HG03521 (cell line): Measurements from ENCODE around the gene RNF175.
"Not testable (repeated sequence)": the region's sequence is repeated elsewhere in the genome, so short reads cannot be mapped to it uniquely, and the experiment has no call there.

Experiments
- ATAC-seq: cut with Tn5 transposase; IDR thresholded peaks from one replicate; pipeline ENCODE4 v1.9.1; 2021; ENCODE audit warnings: mild to moderate bottlenecking, moderate library complexity; ENCODE audit not compliant: unreplicated experiment

The RNF175 gene

DNA sequence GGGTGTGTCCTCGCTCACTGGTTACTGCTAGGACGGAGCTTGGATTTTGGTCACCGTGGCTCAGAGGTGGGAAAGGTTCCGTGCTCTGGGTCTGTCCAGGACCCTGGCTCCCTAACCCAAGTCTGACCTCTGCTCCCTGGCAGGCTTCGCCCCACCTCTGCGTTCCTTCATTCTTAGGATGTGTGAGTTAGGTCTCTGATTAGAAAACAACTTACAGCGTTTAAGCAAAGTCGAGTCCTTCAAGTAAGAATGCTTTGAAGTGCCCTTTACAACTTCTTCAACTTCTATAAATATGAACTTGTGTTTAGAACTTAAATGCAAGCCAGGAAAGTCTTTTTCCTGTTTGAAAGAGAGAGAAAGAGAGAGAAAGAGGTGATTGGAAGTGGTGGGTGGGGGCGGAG is 74.9 kb downstream of the RNF175 start:
- peak; percentile 14 for ATAC-seq

DNA sequence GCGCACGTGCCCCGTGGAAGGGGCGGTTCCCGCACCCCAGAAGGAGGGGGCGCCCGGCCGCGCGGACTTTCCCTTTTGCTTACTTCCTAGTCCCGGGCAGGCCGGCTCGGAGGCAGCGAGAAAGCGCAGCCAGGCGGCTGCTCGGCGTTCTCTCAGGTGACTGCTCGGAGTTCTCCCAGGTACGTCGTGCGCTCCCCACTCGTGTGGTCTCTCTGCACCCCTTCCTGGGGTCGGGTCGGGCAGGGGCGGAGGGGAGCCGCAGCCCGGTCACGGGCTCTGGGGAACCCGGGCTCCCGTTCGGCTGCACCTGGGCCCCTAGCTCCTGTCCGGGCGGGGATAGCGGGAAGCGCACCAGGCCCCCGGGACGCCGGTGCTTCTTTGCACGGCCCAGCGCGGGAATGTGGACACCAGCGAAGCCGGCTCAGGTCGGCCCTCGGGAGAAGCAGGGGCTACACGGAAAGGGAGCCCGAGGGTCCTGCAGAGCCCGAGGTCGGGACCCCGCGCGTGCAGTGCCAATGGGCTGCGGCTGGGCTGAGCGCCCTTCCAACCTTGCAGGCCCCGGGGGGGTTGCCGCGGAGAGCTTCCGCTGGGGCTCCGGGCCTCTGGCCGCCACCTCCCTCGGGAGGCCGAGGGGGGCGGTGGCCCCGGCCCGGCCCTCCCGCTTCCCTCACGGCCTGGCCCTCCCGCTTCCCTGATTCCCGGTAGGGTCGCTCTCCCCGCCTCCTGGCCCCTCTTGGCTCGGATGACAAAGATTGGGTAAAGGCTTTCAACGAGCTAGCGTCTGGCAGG is 75.4 kb downstream of the RNF175 start, which contains the start of gene TLR2:
TSS of gene TLR2 (plus strand) at position 99 of the 789 bp plus-strand sequence. CDS start 18,628 bp downstream, outside the sequence.
- peak; percentile 78 for ATAC-seq

DNA sequence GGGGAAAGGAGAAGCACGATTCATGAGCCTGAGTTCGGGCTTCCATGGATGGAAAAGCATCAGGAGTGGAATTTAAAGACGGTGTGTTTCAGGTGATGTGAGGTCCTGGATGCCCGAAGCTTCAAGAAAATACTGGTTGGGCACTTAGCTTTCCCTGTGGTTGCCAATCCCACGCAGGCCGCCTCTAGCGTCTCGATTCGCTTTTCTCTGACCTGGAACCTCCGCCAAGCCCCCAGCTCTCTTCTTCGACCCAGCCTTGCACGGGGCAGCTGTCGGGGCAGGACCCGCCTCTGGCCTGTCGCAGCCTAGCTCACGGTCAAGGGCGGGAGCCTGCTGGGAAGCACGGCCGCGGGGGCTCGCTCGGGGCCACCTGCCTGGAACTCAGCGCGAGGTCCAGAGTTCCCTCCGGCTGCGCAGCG is 76.1 kb downstream of the RNF175 start:
- no peak for ATAC-seq

DNA sequence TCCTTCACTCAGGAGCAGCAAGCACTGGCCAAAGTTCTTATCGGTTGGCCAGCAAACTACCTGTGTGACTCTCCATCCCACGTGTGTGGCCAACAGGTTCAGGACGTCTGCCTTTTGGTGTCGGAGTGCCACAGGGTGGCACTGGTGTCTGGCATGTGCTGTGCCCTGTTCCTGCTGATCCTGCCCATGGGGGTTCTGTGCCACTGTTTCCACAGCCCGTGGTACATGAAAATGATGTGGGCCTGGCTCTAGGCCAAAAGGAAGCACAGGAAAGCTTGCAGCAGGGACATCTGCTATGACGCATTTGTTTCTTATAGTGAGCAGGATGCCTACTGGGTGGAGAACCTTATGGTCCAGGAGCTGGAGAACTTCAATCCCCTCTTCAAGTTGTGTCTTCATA is 80.3 kb downstream of the RNF175 start:
- ATAC-seq: no peak

DNA sequence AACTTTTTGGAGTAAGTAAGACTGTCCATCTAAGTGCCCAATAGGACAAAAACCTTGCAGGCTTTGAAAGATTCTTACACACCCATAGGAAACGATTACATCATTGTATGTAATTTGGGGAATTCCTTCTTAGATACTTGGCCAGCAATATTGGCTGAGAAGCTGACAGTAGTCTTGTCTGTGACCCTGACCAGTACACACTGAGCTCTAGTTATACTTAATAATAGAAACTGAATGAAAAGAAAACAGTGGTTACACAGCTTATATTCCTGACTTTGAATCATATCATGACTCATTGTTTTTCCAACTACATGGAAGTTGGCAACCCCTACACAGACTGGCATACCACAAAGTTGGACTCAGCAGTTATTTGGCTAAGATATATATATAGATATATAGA is 82.8 kb downstream of the RNF175 start:
- ATAC-seq: no peak

- ATAC-seq: no peak
Observed at GRCh38 chr4:153676486-153676885, 83.3 kb downstream of the RNF175 start.

GRCh38 chr4:153669838-153670237 is 90.0 kb downstream of the RNF175 start:
- no peak for ATAC-seq

GRCh38 chr4:153668647-153669046 is 91.2 kb downstream of the RNF175 start:
- ATAC-seq: no peak

GRCh38 chr4:153666505-153666904 is 93.3 kb downstream of the RNF175 start:
- not testable (repeated sequence) for ATAC-seq

DNA sequence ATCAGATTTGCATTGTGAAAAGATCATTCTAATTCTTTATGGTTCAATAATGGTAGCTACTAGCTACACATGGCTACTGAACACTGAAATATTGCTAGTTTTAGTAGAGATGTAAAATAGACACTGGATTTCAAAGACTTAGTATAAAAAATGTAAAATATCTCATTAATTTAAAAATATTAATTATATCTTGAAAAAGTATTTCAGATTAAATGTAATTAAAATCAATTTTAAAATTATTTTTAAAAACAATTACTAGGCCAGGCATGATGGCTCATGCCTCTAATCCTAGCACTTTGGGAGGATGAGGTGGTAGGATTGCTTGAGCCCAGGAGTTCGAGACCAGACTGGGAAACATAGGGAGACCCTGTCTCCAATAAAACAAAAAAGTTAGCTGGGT is 96.2 kb downstream of the RNF175 start:
- no peak for ATAC-seq

GRCh38 chr4:153661908-153662307 is 97.9 kb downstream of the RNF175 start:
- no peak for ATAC-seq

- ATAC-seq: no peak
Observed at GRCh38 chr4:153661215-153661822, 98.5 kb downstream of the RNF175 start.
